ENCODE measurements around the gene UXT. TPM values are rescaled to one million over a fixed set of nuclear protein-coding genes. Genes with fewer than 3 reads are reported as not detected.

Gene UXT
- total RNA-seq, 1 donor from 2014 or later: 73.5 TPM

DNA sequence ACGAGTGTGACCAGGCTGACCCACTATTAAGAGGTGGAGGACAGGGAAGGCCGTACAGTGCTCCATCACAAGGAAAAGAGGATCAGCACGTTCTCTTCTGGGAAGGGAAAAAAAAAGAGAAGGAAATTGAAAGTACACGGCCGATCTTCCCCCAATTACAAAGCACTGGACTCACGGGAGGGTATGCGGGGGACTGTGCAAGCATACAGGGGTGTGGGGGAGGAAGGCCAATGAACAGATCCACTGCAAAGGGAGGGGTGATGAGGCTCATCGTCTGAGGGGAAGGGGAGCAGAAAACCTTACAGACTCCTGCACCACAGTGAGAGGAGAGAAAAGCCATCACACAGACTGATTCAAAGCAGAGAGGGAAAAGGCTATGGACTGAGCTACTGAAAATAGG lies 9.7 kb downstream of the UXT start:
- peak; percentile 43 for FAIRE-seq

GRCh38 chrX:47648376-47648775 lies 10.6 kb downstream of the UXT start:
- no peak overlapping the region for H3K27ac Mint-ChIP-seq (ENCODE audit: unreplicated experiment)

More for the DNA sequence above, 9.7 kb downstream of the UXT start:
- DNase-seq (ENCODE audit: low read depth): no peak
- no peaks in the 10 kb centered on the region for H3K27me3 ChIP-seq (ENCODE audit: insufficient read depth, low read length)
- Mint-ChIP-seq H3K36me3 (ENCODE audit: low read depth, unreplicated experiment) (no peaks in the 10 kb centered on the region), H3K27ac (ENCODE audit: unreplicated experiment) (peak overlapping the region; percentile 35), H3K9me3 (ENCODE audit: unreplicated experiment) (no peaks in the 10 kb centered on the region), H3K4me3 (ENCODE audit: unreplicated experiment) (peak overlapping the region; percentile 85), H3K4me1 (ENCODE audit: low read depth, unreplicated experiment) (peaks cover 29% of the 10 kb centered on the region), H3K27me3 (ENCODE audit: low read depth, unreplicated experiment) (no peaks in the 10 kb centered on the region)
- H3K4me2 ChIP-seq (ENCODE audit: low read length): peak overlapping the region; percentile 90
- peak overlapping the region; percentile 88 for H3K9ac ChIP-seq (ENCODE audit: low read length)
- TF ChIP-seq EZH2 (IDR thresholded peaks at IDR 0.05; ENCODE audit: insufficient read depth, low read length): no peak
- peaks cover 30% of the 10 kb centered on the region for H4K20me1 ChIP-seq (ENCODE audit: insufficient read depth, low read length)
- peak overlapping the region; percentile 38 for H3K27ac ChIP-seq (ENCODE audit: low read depth, low read length)
- peak overlapping the region; percentile 76 for H3K4me3 ChIP-seq (ENCODE audit: insufficient read depth, low read depth, low read length)
- H3K36me3 ChIP-seq (ENCODE audit: insufficient read depth, low read length): peaks cover 3% of the 10 kb centered on the region
- peaks cover 48% of the 10 kb centered on the region for H3K79me2 ChIP-seq (ENCODE audit: insufficient read depth, low read length)
- no peaks in the 10 kb centered on the region for H3K9me3 ChIP-seq (ENCODE audit: insufficient read depth, low read depth, low read length)
- peaks cover 22% of the 10 kb centered on the region for H3K4me1 ChIP-seq (ENCODE audit: insufficient read depth, low read length)
- H2AFZ ChIP-seq (ENCODE audit: low read depth, low read length): no peak overlapping the region

DNA sequence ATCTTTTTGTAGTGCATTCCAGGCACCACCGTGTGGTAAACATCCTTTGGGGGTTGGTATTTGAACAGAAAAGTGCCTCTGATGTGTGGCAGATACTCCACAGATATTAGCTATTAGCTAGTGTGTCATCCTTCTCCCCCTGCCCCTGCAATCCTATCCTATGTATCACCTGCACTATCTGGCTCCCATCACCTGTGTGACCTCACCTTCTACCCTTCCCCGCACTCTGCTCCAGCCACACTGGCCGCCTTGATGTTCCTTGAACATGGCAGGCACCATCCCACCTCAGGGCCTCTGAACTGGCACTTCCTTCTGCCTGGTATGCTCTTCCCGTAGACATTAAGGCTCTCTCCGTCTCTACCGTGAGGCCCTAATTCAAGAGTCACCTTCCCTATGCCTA lies 12.3 kb downstream of the UXT start:
- Mint-ChIP-seq H3K27ac (ENCODE audit: unreplicated experiment) (no peak overlapping the region), H3K9me3 (ENCODE audit: unreplicated experiment) (no peaks in the 10 kb centered on the region), H3K27me3 (ENCODE audit: low read depth, unreplicated experiment) (no peaks in the 10 kb centered on the region), H3K4me3 (ENCODE audit: unreplicated experiment) (peak overlapping the region; percentile 40), H3K4me1 (ENCODE audit: low read depth, unreplicated experiment) (peaks cover 29% of the 10 kb centered on the region), H3K36me3 (ENCODE audit: low read depth, unreplicated experiment) (no peaks in the 10 kb centered on the region)
- DNase-seq (ENCODE audit: low read depth): no peak
- peaks cover 59% of the 10 kb centered on the region for H3K79me2 ChIP-seq (ENCODE audit: insufficient read depth, low read length)
- no peak overlapping the region for H3K4me2 ChIP-seq (ENCODE audit: low read length)
- H3K27ac ChIP-seq (ENCODE audit: low read depth, low read length): no peak overlapping the region
- H3K4me1 ChIP-seq (ENCODE audit: insufficient read depth, low read length): peaks cover 20% of the 10 kb centered on the region
- H4K20me1 ChIP-seq (ENCODE audit: insufficient read depth, low read length): peaks cover 45% of the 10 kb centered on the region
- no peak overlapping the region for H3K9ac ChIP-seq (ENCODE audit: low read length)
- no peak overlapping the region for H2AFZ ChIP-seq (ENCODE audit: low read depth, low read length)
- H3K27me3 ChIP-seq (ENCODE audit: insufficient read depth, low read length): no peaks in the 10 kb centered on the region
- H3K4me3 ChIP-seq (ENCODE audit: insufficient read depth, low read depth, low read length): no peak overlapping the region
- no peak for FAIRE-seq
- H3K9me3 ChIP-seq (ENCODE audit: insufficient read depth, low read depth, low read length): no peaks in the 10 kb centered on the region
- H3K36me3 ChIP-seq (ENCODE audit: insufficient read depth, low read length): no peaks in the 10 kb centered on the region
- TF ChIP-seq, protein P1, sequence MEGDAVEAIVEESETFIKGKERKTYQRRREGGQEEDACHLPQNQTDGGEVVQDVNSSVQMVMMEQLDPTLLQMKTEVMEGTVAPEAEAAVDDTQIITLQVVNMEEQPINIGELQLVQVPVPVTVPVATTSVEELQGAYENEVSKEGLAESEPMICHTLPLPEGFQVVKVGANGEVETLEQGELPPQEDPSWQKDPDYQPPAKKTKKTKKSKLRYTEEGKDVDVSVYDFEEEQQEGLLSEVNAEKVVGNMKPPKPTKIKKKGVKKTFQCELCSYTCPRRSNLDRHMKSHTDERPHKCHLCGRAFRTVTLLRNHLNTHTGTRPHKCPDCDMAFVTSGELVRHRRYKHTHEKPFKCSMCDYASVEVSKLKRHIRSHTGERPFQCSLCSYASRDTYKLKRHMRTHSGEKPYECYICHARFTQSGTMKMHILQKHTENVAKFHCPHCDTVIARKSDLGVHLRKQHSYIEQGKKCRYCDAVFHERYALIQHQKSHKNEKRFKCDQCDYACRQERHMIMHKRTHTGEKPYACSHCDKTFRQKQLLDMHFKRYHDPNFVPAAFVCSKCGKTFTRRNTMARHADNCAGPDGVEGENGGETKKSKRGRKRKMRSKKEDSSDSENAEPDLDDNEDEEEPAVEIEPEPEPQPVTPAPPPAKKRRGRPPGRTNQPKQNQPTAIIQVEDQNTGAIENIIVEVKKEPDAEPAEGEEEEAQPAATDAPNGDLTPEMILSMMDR (IDR thresholded peaks at IDR 0.05; ENCODE audit: insufficient read depth, low read depth, low read length): no peak
- TF ChIP-seq EZH2 (IDR thresholded peaks at IDR 0.05; ENCODE audit: insufficient read depth, low read length): no peak

More at GRCh38 chrX:47648376-47648775, 10.6 kb downstream of the UXT start:
- H3K9ac ChIP-seq (ENCODE audit: low read length): peak overlapping the region; percentile 88
- peaks cover under 1% of the 10 kb centered on the region for H3K36me3 ChIP-seq (ENCODE audit: insufficient read depth, low read length)
- Mint-ChIP-seq H3K36me3 (ENCODE audit: low read depth, unreplicated experiment) (no peaks in the 10 kb centered on the region), H3K27me3 (ENCODE audit: low read depth, unreplicated experiment) (no peaks in the 10 kb centered on the region), H3K4me1 (ENCODE audit: low read depth, unreplicated experiment) (peaks cover 29% of the 10 kb centered on the region), H3K4me3 (ENCODE audit: unreplicated experiment) (peak overlapping the region; percentile 45), H3K9me3 (ENCODE audit: unreplicated experiment) (no peaks in the 10 kb centered on the region)
- no peak overlapping the region for H2AFZ ChIP-seq (ENCODE audit: low read depth, low read length)
- no peaks in the 10 kb centered on the region for H3K27me3 ChIP-seq (ENCODE audit: insufficient read depth, low read length)
- no peak overlapping the region for H3K27ac ChIP-seq (ENCODE audit: low read depth, low read length)
- no peak overlapping the region for H3K4me3 ChIP-seq (ENCODE audit: insufficient read depth, low read depth, low read length)
- H3K4me2 ChIP-seq (ENCODE audit: low read length): peak overlapping the region; percentile 90
- H3K9me3 ChIP-seq (ENCODE audit: insufficient read depth, low read depth, low read length): no peaks in the 10 kb centered on the region
- peaks cover 22% of the 10 kb centered on the region for H3K4me1 ChIP-seq (ENCODE audit: insufficient read depth, low read length)
- DNase-seq (ENCODE audit: low read depth): no peak
- H3K79me2 ChIP-seq (ENCODE audit: insufficient read depth, low read length): peaks cover 53% of the 10 kb centered on the region
- FAIRE-seq: no peak
- no peak for TF ChIP-seq EZH2 (IDR thresholded peaks at IDR 0.05; ENCODE audit: insufficient read depth, low read length)
- TF ChIP-seq, protein P1 (IDR thresholded peaks at IDR 0.05; ENCODE audit: insufficient read depth, low read depth, low read length): no peak
- H4K20me1 ChIP-seq (ENCODE audit: insufficient read depth, low read length): peaks cover 39% of the 10 kb centered on the region
